LoVo (cell line): ENCODE data around the gene KANK2.
A peak's percentile ranks its signal among the peaks of the same experiment; 100 is the strongest.

Experiments used
- DNase-seq: peaks from one replicate; pipeline ENCODE4 v3.0.0-alpha.2; 2016; ENCODE audit warnings: low spot score

The KANK2 gene

DNA sequence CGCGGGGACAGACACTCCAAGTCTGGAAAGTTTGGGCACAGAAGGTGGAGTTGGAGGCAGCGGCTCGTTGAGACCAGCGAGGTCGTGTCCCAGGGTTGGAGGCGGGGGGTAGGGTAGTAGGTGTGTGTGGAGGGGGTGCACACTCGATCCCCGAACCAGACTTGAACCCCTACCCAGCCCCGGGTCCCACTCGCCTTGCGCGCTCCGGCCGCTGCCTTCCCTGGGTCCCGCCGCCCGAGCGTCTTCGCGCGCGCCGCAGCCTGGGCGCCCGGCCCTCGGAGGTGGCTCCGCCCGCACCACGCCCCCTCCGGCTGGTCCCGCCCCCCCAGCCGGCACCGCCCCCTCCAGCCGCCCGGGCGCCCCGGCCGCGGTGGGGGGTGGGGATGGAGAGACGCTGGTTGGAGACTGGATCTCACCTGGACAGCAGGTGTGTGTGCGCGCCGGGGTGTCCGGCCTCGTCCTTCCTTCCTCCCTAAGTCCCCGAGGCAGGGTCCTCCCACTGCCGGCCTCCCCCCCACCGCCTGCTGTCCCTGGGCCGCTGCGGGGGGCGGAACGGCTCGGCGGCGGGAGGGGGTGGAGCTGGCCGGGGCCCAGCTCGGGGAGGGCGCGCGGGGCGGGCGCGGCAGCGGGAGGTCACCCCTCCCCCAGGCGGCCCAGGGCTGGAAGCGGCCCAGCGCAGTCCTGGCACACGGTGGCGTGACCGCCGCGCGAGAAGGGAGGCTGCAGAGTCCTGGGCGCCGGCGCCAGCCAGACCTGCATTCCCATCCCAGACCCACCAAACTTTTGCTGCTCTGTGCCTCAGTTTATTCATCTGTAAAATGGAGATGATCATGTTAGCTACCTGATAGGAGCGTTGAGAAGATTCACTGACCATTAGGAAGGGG lies at the start of gene KANK2:
Gene KANK2, minus strand, starts transcription at position 255 of the 884 bp plus-strand sequence. CDS start 3,034 bp downstream, outside the sequence.
- peak; percentile 85 for DNase-seq

DNA sequence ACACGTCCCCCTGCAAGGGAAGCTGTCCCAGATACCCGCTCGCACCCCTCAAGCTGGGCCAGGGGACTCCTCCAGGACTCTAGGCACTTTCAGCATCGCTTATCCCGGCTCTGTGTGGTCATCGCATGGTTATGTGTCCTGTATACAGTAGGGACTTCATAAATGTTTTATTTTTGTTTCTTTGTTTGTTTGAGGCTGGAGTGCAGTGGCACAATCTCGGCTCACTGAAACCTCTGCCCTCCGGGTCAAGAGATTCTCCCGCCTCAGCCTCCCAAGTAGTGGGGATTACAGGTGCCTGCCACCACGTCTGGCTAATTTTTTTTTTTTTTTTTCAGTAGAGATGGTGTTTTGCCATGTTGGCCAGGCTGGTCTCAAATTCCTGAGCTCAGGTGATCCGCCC lies 49.6 kb upstream of the KANK2 start:
- DNase-seq = no peak

- DNase-seq = no peak
Measured at GRCh38 chr19:11244846-11245589, 47.7 kb upstream of the KANK2 start.

- no peak for DNase-seq
Measured at GRCh38 chr19:11243798-11244169, 46.4 kb upstream of the KANK2 start.

DNA sequence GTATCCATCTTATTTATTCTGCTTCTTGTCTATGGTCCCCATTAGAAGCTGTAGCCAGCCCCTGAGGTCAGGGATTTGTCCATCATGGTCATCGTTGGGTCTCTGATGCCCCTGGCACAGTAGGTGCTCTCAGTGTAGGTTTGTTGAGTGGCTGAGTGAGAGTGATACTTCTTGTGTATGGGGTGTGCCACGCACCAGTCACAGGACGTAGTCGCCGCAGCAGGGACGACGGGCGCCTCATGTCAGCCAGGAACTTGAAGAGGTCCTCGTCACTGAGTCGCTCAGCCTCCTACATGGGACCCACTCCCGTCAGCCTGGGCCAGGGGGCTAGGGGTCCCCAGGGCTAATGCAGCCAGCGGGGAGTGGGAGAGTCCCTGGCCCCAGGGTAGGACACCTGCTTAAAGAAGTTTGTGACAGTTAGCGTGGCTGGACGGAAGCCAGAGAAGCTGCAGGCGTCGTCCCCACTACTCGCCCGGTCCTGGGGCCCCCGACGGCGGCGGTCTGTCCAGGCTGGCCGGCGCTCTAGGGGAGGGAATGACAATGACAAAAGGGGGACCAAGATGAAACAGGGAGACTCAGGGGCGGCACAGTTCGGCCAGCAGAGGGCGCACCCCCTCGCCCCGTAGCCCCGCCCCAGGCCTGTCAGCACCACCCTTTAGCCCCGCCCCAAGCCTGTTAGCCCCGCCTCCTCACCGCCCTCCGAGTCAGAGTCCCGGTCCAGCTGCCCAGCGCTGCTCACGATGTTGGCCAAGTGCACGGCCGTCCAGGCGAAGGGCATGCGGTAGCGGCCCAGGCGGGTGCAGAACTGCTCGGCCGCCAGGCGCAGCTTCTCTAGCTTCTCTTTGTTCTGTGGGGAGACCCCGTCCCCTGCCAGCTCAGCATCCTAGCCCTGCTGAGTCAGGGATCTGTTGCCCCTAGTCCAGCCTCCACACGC lies 45.8 kb upstream of the KANK2 start:
- DNase-seq = peak; percentile 59

- no peak for DNase-seq
Measured at GRCh38 chr19:11242025-11242424, 44.7 kb upstream of the KANK2 start.

- no peak for DNase-seq
Measured at GRCh38 chr19:11240008-11240444, 42.7 kb upstream of the KANK2 start.

- DNase-seq = no peak
Measured at GRCh38 chr19:11239377-11240000, 42.1 kb upstream of the KANK2 start, which contains the start of gene ANGPTL8. ANGPTL8 (plus strand) TSS chr19:11239619; CDS start chr19:11239638, 19 bp downstream.

- no peak for DNase-seq
Measured at GRCh38 chr19:11238781-11239376, 41.5 kb upstream of the KANK2 start.

DNA sequence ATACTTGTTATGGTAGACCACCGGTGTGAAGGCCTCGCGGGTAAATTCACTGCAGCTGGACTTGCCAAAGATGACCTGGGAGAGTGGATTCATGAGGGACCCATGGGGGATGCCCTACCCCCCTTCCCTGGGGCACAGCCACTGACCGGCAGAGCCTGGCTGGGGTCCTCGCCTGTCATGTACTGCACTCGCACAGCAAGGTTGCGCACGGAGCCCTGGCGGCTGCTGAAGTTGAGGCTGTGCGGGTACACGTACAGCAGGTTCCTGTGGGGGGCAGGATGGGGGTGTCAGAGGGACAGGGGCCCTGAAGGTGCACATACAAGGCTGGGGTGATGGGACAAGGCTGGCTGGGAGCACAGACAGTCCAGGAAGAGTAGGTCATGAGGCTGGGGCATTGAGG lies 40.7 kb upstream of the KANK2 start:
- no peak for DNase-seq

DNA sequence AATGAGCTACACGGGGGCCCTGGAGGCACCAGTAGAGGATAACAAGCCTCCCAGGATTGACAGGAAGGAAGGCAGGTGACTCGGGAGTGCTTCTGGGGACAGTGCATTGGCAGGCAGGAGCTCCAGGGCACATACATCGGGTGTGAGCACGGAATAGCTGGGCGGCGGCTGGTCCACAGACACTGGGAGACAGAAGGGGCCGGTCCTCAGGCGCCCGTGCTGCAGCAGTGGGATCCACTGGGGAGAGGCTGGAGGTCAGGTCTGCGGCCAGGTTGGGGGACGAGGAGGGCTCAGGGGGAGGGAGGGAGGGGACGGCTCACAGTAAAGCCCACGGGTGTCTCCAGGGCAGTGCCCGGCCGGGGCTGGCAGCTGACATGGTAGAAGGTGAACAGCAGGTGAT lies 40.0 kb upstream of the KANK2 start:
- DNase-seq = no peak

- no peak for DNase-seq
Measured at GRCh38 chr19:11236324-11237301, 39.3 kb upstream of the KANK2 start.

DNA sequence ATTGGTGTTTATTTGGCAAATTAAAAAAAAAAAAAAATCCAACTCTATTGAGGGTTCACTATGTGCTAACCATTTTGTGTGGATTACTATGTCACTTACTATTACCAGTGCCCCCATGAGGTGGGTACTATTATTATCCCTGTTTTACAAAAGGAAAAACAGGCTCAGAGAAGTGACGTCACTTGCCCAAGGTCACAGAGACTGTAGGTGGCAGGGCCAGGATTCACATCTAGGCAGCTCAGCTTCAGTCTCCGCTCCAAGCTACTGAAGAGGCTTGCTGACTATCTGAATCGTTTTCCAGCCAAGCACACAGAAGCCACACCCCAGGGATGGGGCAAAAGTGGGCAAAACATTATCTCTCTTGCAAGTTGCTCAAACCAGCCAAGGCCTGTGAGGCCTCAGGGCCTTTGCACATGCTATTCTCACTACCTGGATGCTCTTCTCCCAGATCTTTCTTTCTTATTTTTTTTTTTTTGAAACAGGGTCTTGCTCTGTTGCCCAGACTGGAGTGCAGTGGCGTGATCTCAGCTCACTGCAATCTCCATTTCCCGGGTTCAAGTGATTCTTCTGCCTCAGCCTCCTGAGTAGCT lies 37.2 kb upstream of the KANK2 start:
- no peak for DNase-seq

DNA sequence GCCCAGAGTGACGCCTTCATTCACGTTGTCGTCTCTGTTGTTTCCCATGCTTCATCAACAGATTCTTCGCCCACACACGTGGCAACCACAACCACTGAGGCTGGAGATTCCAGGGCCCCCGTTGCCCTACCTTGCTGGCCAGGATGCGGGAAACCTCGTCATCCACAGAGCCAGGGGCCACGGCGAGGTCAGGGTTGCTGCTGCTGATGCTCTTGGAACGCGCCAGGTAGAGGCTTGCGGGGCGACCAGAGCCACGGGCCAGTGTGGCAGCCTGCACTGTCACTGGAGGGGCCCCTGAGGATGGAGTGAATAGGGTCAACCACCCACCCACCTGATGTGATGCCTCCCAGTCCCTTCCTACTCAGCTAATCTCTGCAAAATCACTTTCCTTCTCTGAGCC lies 35.7 kb upstream of the KANK2 start:
- no peak for DNase-seq

DNA sequence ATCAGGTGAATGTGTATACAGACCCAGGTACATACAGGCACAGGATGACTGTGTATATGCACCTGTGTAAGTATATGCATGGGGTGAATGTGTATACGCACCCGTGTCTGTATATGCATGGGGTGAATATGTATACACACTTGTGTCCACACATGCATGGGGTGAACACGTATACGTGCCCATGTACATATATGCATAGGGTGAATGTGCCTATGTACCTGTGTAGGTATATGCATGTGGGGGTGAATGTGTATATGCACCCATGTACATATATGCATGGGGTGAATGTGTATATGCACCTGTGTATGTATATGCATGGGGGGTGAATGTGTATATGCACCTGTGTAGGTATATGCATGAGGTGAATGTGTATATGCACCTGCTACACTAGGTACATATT lies 35.2 kb upstream of the KANK2 start:
- no peak for DNase-seq

GRCh38 chr19:11230621-11231386 lies 33.5 kb upstream of the KANK2 start:
- DNase-seq = no peak

- no peak for DNase-seq
Measured at GRCh38 chr19:11227195-11227886, 30.0 kb upstream of the KANK2 start.

- DNase-seq = no peak
Measured at GRCh38 chr19:11226716-11227166, 29.4 kb upstream of the KANK2 start.
